Limb (tissue), 2 donors: Measurements from ENCODE around the gene BSCL2.
A peak's percentile ranks its signal among the peaks of the same experiment; 100 is the strongest.
"Not testable (repeated sequence)": the region's sequence is repeated elsewhere in the genome, so short reads cannot be mapped to it uniquely, and the experiment has no call there.

Experiments
- DNase-seq, 2 donors: peaks; one replicate each; pipeline ENCODE4 v3.0.0-alpha.2; 2016; ENCODE audit errors: extremely low spot score in 2 of 2

BSCL2 gene

GRCh38 chr11:62719302-62719978 lies 12.2 kb upstream of the BSCL2 start:
- DNase-seq: no peak

GRCh38 chr11:62716816-62717215 lies 9.6 kb upstream of the BSCL2 start:
- DNase-seq: no peak

- DNase-seq: no peak
Measured at GRCh38 chr11:62716206-62716605, 9.0 kb upstream of the BSCL2 start.

GRCh38 chr11:62715150-62716130 lies 8.2 kb upstream of the BSCL2 start:
- DNase-seq: no peak

- no peak for DNase-seq
Measured at GRCh38 chr11:62713343-62713742, 6.1 kb upstream of the BSCL2 start.

GRCh38 chr11:62712861-62713260 lies 5.6 kb upstream of the BSCL2 start:
- DNase-seq: no peak

- DNase-seq: no peak
Measured at GRCh38 chr11:62712276-62712812, 5.1 kb upstream of the BSCL2 start.

- DNase-seq: no peak
Measured at GRCh38 chr11:62710001-62710345, 2.7 kb upstream of the BSCL2 start.

- peak; percentile 96 to 99 for DNase-seq
Measured at GRCh38 chr11:62709247-62710000, 2.2 kb upstream of the BSCL2 start.

- DNase-seq: peak in 1 of 2 donors; percentile 40
Measured at GRCh38 chr11:62708793-62709192, 1.6 kb upstream of the BSCL2 start.

- no peak for DNase-seq
Measured at GRCh38 chr11:62708392-62708791, 1.2 kb upstream of the BSCL2 start.

GRCh38 chr11:62706850-62707247 lies 375 bp downstream of the BSCL2 start:
- DNase-seq: no peak

GRCh38 chr11:62705880-62706849 lies 1.1 kb downstream of the BSCL2 start:
- peak; percentile 94 to 97 for DNase-seq

- DNase-seq: no peak
Measured at GRCh38 chr11:62705413-62705812, 1.8 kb downstream of the BSCL2 start.

- not testable (repeated sequence) for DNase-seq
Measured at GRCh38 chr11:62703921-62704320, 3.3 kb downstream of the BSCL2 start.

GRCh38 chr11:62702246-62702645 lies 5.0 kb downstream of the BSCL2 start:
- DNase-seq: no peak

GRCh38 chr11:62694455-62695167 lies 12.6 kb downstream of the BSCL2 start:
- peak; percentile 69 to 80 for DNase-seq

GRCh38 chr11:62693624-62694023 lies 13.6 kb downstream of the BSCL2 start:
- not testable (repeated sequence) for DNase-seq

GRCh38 chr11:62689421-62690183 lies 17.6 kb downstream of the BSCL2 start, which contains the start of gene LRRN4CL:
TSS of gene LRRN4CL (minus strand) at chr11:62689530. CDS start at chr11:62688508, 1,022 bp downstream.
- DNase-seq: peak; percentile 78 to 89
